Stimulated activated CD8-positive, alpha-beta memory T cell treated with anti-CD3 and anti-CD28 coated beads, Interleukin-15, amount 100 ng/mL, for 1 hour (primary cell): ENCODE results near the gene DPH5.
"Not testable (repeated sequence)": the region's sequence is repeated elsewhere in the genome, so short reads cannot be mapped to it uniquely, and the experiment has no call there.

Source experiments
- DNase-seq: peaks from one replicate; pipeline ENCODE4 v3.0.0-alpha.2; 2020; ENCODE audit warnings: low read depth

Gene DPH5

DNA sequence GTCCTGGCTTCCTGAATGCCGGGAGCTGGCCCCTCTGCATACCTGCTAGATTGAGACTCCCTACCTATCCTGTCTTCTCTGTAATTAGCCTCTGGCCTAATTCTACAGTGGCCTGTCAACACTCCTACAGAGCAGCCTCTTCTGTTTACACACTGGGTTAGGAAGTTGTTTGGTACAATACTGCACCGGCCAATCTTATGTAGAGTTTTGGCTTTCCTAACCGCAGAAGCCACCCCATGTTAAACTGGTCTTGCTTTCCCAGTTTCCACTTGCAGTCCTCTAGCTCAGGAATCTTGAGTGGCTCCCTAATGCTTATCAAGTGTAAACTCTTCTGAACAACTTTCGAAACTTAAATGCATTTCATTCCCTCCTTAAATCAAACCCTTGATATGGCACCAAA, 42.8 kb downstream of the DPH5 start:
- no peak for DNase-seq

DNA sequence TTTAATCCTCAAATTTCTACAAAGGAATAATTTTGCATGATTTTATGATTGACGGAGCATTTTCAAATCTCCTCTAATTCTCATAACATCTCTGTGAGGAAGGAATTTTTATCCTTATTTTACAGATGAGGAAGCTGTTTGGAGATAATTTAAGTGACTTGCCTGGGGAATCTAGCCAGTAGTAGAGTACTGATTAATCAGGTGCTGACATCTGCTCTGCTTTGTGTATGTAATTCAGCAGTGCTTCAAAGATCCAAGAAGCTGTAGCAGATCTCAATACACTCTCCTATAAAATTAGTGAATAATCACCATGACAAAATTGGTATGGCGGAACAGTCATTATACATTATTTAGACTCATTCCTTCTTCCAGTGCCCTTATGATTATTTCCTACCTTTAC, 46.0 kb downstream of the DPH5 start:
- no peak for DNase-seq

DNA sequence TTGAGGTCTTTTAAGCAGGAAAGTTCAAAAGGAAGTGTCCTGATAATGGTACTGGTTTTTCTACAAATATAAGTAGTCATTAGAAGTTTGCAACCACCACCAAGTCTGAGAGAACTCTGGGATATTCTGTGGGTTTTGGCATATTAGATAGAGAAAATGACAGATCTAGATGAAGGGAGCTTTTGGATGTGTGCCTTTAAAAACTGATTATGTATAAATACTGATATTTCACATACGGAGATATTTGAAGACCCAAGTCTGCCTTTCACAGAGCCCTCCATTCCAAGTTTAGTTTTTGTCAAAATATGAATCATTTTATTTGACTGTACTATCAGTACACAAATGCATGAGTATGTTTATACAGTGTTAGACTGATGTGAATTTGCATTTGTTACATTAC, 48.6 kb downstream of the DPH5 start:
- no peak for DNase-seq

DNA sequence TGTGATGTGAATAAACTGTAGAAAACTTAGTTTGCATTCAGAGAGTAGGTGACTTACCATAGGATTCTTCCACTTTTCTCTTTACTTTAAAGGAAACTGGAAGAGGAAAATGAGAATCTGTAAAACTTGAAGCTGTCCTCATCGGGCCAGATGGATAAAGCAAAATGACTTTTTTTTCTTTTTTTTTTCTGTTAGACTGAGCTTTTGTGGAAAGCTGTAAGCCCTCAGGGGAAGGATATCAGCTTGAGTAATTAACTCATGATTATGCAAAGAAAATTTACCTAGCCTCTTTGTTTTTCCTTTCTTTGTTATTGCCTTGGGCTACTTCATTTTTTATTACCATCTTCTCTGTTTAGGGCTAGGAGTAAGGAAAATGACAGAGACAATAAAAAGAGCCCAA, 53.4 kb downstream of the DPH5 start:
- DNase-seq = no peak

DNA sequence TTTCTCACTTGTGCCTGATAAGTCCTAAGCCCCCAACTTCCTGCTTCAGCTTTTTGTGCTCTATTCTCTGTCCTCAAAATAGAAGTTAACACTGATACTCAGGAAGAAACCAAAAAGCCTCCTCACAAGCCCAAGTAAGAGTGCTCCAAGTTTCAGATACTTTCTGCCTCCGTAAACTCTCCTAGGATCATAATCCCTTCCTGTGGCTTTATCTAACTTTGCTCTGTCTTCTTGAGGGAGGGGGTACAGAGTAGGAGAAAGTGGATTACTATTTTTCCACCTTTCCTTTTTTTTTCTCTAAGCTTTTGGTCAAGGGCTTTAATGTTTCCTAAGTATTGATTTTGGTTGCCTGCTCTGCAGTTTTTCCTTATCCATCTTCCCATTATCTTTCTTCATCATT, 54.6 kb downstream of the DPH5 start:
- no peak for DNase-seq

DNA sequence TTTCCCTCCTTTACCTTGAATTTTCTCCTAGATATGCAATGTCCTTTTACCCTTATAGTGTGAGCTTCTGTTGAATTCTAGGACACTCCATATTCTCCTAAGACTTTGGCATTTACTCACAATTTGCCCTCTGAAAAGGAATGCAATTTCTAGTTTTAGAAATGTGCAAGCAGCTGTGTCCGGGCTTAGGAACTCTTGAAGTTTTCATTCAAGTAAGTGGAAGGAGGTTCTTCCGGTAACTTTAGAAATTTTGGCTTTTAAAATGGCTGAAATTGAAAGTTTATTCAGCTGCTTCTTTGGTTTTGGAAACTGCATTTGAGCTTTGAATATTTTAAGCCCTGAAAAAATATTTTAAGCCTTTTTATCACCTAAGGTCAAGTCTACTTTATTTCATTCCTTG, 56.3 kb downstream of the DPH5 start:
- DNase-seq = no peak

DNA sequence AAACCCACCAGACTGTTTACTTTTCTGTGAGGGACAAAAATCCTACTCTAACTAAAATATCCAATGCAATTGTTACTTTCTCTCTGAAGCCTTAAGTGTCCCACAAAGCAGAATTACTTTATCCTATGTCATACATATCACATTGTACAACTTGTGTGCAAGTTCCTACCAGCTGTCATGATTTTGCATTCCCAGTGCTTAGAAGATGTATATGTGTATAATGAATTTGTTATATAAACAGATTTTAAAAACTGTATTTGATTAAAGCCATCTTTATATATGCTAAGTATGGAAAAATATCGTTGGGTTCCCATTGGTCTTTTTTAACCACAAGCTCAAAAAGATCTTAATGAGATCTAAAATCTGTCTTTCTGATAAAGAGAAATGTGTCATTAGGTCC, 57.0 kb downstream of the DPH5 start:
- no peak for DNase-seq

DNA sequence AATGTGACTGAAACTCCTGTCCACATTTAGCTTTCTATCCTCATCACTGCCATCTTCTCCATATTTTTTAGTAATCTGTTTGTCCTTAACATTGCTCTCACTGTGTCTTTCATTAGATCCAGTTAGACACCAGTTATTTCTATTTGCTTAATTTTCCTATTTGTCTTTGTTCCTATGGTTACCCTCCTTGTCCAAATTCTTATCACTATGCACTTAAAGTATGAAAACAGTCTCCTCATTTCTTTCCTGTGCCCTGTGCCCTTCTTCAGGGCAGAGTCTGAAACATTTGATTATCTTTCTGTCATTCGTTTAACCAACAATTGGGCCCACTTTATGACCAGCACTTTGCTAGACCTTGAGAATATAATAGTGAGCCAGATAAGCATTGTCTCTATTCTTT, 65.5 kb downstream of the DPH5 start:
- DNase-seq = no peak

DNA sequence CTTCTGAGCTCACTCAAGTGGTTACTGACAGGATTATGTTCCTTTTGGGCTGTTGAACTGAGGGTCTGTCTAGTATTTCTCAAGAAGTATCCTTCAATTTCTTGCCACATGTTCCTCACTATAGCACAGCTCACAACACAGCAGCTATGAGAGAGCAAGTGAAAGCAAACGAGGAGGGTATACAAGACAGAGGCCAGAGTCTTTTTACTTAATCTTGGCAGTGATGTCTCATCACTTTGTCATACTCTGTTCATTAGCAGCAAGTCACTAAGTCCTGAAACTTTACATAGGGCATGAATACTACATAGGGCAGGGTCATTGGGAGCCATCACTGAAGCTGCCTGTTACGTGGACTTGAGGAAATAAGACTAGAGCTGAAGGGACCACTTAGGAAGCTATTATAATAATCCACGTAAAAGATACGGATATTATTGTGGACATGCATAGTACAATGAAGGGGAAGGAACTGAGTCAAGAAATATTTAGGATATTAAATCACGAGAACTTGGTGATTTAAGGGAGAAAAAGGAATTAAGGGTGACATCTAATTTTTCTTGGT, 66.0 kb downstream of the DPH5 start:
- no peak for DNase-seq

DNA sequence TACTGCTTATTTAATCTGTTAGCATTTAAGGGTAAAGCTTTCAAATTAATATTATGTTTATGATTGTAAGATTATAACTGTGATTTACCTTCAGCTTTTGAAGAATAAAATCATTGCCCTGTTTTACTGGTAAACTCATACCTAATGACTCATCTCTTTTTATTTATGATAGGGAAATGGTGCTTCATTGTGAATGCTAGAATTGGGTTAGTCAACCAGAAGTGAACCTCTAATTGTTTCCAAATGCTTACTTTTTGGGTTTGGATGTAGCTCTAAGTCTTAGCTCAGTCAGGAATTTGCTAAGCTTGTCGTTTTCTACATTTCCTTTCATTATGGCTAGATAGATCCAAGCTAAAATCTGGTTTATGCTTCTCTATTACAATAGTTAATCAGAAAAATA, 70.3 kb downstream of the DPH5 start:
- DNase-seq = no peak

DNA sequence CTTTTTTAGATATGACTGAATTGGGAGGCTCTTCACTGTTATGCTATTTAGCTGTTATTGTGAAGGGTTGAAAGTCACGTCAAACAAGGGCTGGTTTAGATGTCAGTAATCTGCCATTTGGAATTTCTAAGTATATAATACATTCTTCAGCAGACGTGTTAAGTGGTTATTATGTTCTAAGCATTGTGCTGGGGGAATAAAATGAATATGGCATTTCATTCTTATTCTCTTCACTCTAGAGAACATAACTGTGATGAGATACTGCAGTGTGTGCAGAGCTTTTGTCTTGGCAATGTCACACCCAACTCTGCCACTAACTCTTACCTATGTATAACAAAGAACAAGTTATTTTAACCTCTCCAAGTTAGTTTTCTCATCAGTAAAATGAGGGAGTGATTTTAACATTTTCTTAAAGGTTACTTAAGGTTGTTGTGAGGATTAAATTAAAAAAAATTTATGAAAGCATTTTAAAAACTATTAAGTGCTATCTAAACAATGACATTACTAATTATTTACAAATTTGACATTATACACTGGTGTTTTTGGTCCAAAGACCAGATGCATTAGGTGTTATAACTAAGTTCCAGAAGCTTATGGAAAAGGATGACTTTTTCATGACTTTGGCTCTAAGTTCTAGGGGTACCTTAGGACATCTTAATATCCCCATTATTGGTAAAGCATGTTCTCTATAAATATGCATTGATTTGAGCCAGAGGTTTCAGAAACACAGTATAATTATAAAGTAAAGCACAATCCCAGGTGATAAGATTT, 71.4 kb downstream of the DPH5 start:
- DNase-seq = no peak

DNA sequence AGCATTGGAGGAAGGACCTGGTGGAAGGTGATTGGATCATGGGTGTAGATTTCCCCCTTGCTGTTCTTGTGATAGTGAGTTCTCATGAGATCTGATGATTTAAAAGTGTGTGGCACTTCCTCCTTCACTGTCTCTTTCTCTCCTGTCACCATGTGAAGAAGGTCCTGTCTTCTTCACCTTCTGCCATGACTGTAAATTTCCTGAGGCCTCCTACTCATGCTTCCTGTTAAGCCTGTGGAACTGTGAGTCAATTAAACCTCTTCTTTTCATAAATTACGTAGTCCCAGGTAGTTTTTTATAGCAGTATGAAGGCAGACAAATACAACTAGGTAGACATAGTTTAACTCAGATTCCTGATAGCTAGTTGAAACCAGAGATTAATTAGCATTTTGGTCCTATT, 72.6 kb downstream of the DPH5 start:
- not testable (repeated sequence) for DNase-seq

DNA sequence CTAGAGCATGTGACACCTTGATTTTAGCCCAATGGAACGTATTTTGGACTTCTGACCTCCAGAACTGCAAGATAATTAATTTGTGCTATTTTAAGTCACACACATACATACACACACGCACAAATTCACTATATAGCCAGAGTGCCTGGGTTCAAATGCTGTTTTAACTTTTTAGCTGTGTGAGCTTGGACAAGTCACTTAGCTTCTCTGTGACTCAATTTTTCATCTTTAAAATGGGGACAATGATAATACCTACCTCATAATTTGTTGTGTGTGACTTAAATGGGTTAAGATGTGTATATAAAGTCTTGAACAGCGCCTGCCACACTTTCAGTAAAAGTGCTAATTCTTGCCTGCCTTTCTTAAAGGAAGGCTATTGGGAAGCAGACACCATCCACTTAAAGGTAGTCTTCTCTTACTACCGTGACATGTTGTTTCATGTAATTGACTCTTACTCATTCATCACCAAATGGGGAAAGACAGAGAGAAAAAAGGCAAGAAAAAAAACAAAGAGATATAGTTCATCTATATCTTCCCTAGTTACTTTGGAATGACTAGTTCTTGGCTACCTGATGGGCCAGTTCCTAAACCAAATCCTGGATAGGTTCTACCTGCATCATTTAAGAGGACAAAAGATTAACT, 73.4 kb downstream of the DPH5 start:
- no peak for DNase-seq

DNA sequence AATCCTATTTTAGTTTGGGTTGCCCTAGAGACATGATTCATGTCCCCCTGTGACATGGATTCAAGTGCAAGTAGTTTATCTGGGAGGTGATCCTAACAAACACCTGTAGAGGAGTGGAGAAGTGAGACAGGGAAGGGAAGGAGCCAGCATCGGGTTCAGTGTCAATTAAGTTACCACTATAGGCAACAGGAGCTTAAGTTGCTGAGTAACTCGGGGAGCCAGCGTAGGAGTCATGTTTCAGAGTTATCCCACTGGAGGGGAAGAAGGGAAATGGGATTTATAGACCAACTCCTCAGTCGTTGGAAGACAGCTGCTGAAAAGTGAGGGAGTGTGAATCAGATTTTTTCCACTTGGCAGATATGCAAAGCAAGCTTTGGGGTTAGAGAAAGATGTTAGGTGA, 74.8 kb downstream of the DPH5 start:
- no peak for DNase-seq

DNA sequence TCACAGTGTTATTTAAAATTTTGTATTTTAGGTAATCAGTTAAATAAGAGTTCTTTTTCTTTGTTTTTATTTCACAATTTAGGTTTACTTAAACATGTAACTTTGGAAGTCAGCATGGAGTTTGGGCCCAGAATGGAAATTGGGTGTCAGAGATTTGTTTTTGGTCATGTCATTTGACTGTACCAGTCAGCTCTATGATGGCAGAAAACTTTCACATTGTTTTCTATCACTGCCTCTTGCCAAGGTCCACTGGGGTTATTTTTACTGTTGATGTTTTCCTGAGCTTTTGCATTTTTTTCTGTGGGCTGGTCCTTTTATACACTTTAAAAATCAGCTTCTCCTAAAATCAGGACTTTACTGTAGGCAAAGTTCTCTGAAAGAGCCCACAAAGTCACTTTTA, 75.2 kb downstream of the DPH5 start:
- no peak for DNase-seq

DNA sequence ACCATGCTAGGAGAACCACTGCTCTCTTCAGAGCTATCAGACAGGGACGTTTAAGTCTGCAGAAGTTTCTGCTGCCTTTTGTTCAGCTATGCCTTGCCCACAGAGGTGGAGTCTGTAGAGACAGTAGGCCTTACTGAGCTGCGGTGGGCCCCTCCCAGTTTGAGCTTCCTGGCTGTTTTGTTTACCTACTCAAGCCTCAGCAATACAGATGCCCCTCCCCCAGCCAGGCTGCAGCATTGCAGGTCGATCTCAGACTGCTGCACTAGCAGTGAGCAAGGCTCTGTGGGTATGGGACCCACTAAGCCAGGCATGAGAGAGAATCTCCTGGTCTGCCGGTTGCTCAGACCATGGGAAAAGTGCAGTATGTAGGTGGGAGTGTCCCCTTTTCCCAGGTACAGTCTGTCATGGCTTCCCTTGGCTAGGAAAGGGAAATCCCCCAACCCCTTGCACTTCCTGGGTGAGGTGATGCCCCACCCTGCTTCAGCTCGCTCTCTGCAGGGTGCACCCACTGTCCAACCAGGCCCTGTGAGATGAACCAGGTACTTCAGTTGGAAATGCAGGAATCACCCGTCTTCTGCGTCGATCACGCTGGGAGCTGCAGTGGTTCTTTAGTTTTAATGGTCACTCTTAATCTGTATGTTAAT, 75.9 kb downstream of the DPH5 start:
- DNase-seq = peak; percentile 36

DNA sequence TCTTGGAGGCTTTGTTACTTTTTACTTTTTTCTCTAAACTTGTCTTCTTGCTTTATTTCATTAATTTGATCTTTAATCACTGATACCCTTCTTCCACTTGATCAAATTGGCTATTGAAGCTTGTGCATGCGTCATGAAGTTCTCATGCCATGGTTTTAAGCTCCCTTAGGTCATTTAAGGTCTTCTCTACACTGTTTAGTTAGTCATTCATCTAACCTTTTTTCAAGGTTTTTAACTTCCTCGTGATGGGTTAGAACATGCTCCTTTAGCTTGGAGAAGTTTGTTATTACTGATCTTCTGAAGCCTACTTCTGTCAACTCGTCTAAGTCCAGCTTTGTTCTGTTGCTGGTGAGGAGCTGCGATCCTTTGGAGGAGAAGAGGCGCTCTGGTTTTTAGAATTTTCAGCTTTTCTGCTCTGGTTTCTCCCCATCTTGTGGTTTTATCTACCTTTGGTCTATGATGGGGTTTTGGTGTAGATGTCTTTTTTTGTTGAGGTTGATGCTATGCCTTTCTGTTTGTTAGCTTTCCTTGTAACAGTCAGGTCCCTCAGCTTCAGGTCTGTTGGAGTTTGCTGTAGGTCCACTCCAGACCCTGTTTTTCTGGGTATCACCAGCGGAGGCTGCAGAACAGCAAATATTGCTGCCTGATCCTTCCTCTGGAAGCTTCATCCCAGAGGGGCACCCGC, 76.7 kb downstream of the DPH5 start:
- not testable (repeated sequence) for DNase-seq

DNA sequence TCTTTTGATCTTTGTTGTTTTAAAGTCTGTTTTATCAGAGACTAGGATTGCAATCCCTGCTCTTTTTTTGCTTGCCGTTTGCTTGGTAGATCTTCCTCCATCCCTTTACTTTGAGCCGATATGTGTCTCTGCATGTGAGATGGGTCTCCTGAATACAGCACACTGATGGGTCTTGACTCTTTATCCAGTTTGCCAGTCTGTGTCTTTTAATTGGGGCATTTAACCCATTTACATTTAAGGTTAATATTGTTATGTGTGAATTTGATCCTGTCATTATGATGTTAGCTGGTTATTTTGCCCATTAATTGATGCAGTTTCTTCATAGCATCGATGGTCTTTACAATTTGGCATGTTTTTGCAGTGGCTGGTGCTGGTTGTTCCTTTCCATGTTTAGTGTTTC, 77.8 kb downstream of the DPH5 start:
- DNase-seq = not testable (repeated sequence)

DNA sequence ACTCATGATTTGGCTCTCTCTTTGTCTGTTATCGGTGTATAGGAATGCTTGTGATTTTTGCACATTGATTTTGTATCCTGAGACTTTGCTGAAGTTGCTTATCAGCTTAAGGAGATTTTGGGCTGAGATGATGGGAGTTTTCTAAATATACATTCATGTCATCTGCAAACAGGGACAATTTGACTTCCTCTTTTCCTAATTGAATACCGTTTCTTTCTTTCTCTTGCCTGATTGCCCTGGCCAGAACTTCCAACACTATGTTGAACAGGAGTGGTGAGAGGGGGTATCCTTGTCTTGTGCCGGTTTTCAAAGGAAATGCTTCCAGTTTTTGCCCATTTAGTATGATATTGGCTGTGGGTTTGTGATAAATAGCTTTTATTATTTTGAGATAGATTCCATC, 79.5 kb downstream of the DPH5 start:
- not testable (repeated sequence) for DNase-seq

DNA sequence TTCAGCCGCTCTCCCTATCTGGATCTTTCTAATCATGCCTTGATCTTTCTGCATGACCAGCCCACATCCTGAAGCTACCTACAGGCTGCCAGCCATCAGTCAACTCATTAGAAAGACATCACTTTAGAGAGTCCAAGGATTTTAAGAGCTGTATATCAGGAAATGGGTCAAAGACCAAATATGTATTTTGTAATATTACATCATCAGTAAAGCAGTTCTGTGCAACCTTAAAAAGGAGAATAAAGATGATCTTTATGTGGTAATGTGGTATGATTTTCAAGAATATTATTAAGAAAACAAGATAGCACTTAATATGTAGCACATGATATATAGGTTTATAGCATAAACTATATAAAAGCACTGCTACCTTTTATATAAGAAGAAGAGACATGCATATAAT, 82.1 kb downstream of the DPH5 start:
- DNase-seq = no peak

DNA sequence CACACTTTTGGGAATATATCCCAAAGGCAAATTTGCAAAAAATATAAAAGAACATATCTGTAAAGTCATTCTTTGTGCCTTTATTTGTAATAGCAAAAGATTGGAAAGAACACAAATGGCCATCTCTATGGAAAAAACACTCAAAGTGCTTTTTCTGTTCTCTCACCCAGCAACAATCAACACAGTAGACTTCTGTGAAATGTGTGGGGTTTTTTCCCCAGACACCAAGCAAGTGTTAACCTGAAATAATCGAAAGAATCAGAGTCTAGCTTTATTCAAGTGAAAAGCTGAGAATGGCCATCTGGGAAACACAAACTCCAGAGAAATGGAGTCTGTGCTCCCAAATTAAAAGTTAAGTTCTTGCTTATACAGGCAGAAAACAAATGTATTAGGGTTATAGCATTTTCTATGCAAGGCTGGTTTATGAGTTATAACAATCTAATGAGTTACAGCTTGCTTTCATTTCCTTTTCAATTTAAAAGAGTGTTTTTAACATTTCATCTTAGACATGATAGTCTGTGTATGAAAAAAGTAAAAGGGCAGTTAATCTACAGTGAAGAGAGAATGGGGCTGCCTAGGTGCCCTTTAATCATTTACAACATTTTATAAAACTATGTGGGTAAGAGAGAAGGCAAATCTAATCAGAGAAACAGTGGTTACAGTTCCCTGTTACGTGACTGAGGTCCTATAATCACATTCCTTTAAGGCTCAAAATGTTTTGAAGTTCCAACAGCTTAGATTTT, 83.1 kb downstream of the DPH5 start:
- no peak for DNase-seq
